Measurements from ENCODE around the gene FNDC3B. TPM values are rescaled to one million over a fixed set of nuclear protein-coding genes. Genes with fewer than 3 reads are reported as not detected.

FNDC3B gene
- total and polyA plus RNA-seq, 2 of the 8 experiments (the other 6 are each of a cell fraction or from before 2014, with no cell fraction given), result 14.1 to 44.4 TPM

- no peak for TF ChIP-seq CHD7 (IDR thresholded peaks at IDR 0.05; ENCODE audit: insufficient replicate concordance, low read length)
- TF ChIP-seq PHF8 (conservative IDR thresholded peaks at IDR 0.05; ENCODE audit: low read depth, low read length), result no peak
- TF ChIP-seq MAX (IDR thresholded peaks at IDR 0.05), result no peak
- TF ChIP-seq CREB1 (IDR thresholded peaks at IDR 0.05), result no peak
- no peak for TF ChIP-seq CTCF (IDR thresholded peaks at IDR 0.05; ENCODE audit: control extremely low read depth in 1 of 3, insufficient read depth in 1 of 3, low read depth in 1 of 3, low read length in 3 of 3)
- no peak for TF ChIP-seq SP2 (IDR thresholded peaks at IDR 0.05; ENCODE audit: low read length)
- no peak for TF ChIP-seq SP1 (IDR thresholded peaks at IDR 0.05; ENCODE audit: low read depth, low read length)
- TF ChIP-seq SP4 (IDR thresholded peaks at IDR 0.05; ENCODE audit: low read length), result no peak
- no peak for TF ChIP-seq YY1 (IDR thresholded peaks at IDR 0.05; ENCODE audit: low read depth, low read length)
- no peak for TF ChIP-seq RFX5 (IDR thresholded peaks at IDR 0.05; ENCODE audit: borderline replicate concordance, low read depth, low read length)
Observed at GRCh38 chr3:172387728-172388127, 348.4 kb downstream of the FNDC3B start (continued).
